PC-9 (cell line): Measurements from ENCODE around the gene FMO2.

Experiments
- CTCF ChIP-seq: fragments of 200-600 bp; sonication (generic); conservative IDR thresholded peaks from 2 replicates; pipeline ENCODE4 v1.6.1; 2017; ENCODE audit warnings: mixed run types, antibody characterized with exemption, mild to moderate bottlenecking, moderate library complexity
- EZH2 ChIP-seq: fragments of 200-600 bp; sonication (generic); IDR thresholded peaks from 2 replicates; pipeline ENCODE4 v1.8.0; 2017; ENCODE audit warnings: antibody characterized with exemption, low read depth

- TF ChIP-seq CTCF (no peak), EZH2 (no peak)
Observed at GRCh38 chr1:171161431-171161830, 23.7 kb upstream of the FMO2 start.
